Measurements from ENCODE around the gene FAM168A. TPM values are rescaled to one million over a fixed set of nuclear protein-coding genes. Genes with fewer than 3 reads are reported as not detected.

FAM168A gene
- polyA plus RNA-seq, 1 donor (not counting 4 experiments of a cell fraction or from before 2014, with no cell fraction given): 11.8 TPM

- H2AFZ ChIP-seq (ENCODE audit: control insufficient read depth, low read length): no peak overlapping the region
- no peak overlapping the region for H3K27ac ChIP-seq (ENCODE audit: control insufficient read depth, insufficient read depth, low read length)
- FAIRE-seq: no peak
- H4K20me1 ChIP-seq (ENCODE audit: control insufficient read depth, extremely low read depth, insufficient read depth, low read length): no peaks in the 10 kb centered on the region
- no peak for DNase-seq (ENCODE audit: low read depth, low spot score)
- no peaks in the 10 kb centered on the region for H3K9me1 ChIP-seq (ENCODE audit: control insufficient read depth, extremely low read depth, insufficient read depth, low read length)
- H3K4me2 ChIP-seq (ENCODE audit: control insufficient read depth, extremely low read depth, insufficient read depth, low read depth, low read length): no peak overlapping the region
- H3K36me3 ChIP-seq (ENCODE audit: control insufficient read depth in 2 of 2, extremely low read depth in 1 of 2, insufficient read depth in 2 of 2, low read length in 2 of 2): no peaks in the 10 kb centered on the region
- no peaks in the 10 kb centered on the region for H3K4me1 ChIP-seq (ENCODE audit: control insufficient read depth, extremely low read depth, insufficient read depth, low read length)
- TF ChIP-seq EZH2 (IDR thresholded peaks at IDR 0.05; ENCODE audit: low read length) (no peak), CTCF (optimal IDR thresholded peaks at IDR 0.05 in 1 of 3, IDR thresholded peaks at IDR 0.05 in 1 of 3, conservative IDR thresholded peaks at IDR 0.05 in 1 of 3; ENCODE audit: extremely low read depth in 1 of 3, insufficient read depth in 2 of 3, low read length in 3 of 3) (no peak)
- H3K79me2 ChIP-seq (ENCODE audit: control insufficient read depth, insufficient read depth, low read length): no peaks in the 10 kb centered on the region
- no peak overlapping the region for H3K4me3 ChIP-seq (ENCODE audit: control insufficient read depth in 2 of 3, extremely low read depth in 1 of 3, insufficient read depth in 2 of 3, low read depth in 1 of 3, low read length in 3 of 3)
- H3K9ac ChIP-seq (ENCODE audit: control insufficient read depth, extremely low read depth, insufficient read depth, low read length): no peak overlapping the region
- dilution Hi-C loops (cut with MboI; ENCODE audit: extremely low pct_ligation_motif_present, low sequenced_read_pairs): no loop called here
- H3K9me3 ChIP-seq (ENCODE audit: control insufficient read depth, low read depth, low read length): no peaks in the 10 kb centered on the region
- H3K27me3 ChIP-seq (ENCODE audit: control insufficient read depth, extremely low read depth, insufficient read depth, low read length): no peaks in the 10 kb centered on the region
Measured at GRCh38 chr11:73529204-73529530, 68.7 kb downstream of the FAM168A start.

- FAIRE-seq (no peak), DNase-seq (ENCODE audit: low read depth, low spot score) (no peak)
- H3K9ac ChIP-seq (ENCODE audit: control insufficient read depth, extremely low read depth, insufficient read depth, low read length): no peak overlapping the region
- H3K27me3 ChIP-seq (ENCODE audit: control insufficient read depth, extremely low read depth, insufficient read depth, low read length): no peaks in the 10 kb centered on the region
- H4K20me1 ChIP-seq (ENCODE audit: control insufficient read depth, extremely low read depth, insufficient read depth, low read length): no peaks in the 10 kb centered on the region
- TF ChIP-seq CTCF (optimal IDR thresholded peaks at IDR 0.05 in 1 of 3, IDR thresholded peaks at IDR 0.05 in 1 of 3, conservative IDR thresholded peaks at IDR 0.05 in 1 of 3; ENCODE audit: extremely low read depth in 1 of 3, insufficient read depth in 2 of 3, low read length in 3 of 3) (no peak), EZH2 (IDR thresholded peaks at IDR 0.05; ENCODE audit: low read length) (no peak)
- no peaks in the 10 kb centered on the region for H3K79me2 ChIP-seq (ENCODE audit: control insufficient read depth, insufficient read depth, low read length)
- dilution Hi-C loops (cut with MboI; ENCODE audit: extremely low pct_ligation_motif_present, low sequenced_read_pairs): no loop called here
- H3K9me3 ChIP-seq (ENCODE audit: control insufficient read depth, low read depth, low read length): no peaks in the 10 kb centered on the region
- H3K4me1 ChIP-seq (ENCODE audit: control insufficient read depth, extremely low read depth, insufficient read depth, low read length): no peaks in the 10 kb centered on the region
- peak overlapping the region in 2 of 3 experiments; percentile 40 to 41 for H3K4me3 ChIP-seq (ENCODE audit: control insufficient read depth in 2 of 3, extremely low read depth in 1 of 3, insufficient read depth in 2 of 3, low read depth in 1 of 3, low read length in 3 of 3)
- peak overlapping the region; percentile 67 for H2AFZ ChIP-seq (ENCODE audit: control insufficient read depth, low read length)
- H3K4me2 ChIP-seq (ENCODE audit: control insufficient read depth, extremely low read depth, insufficient read depth, low read depth, low read length): peak overlapping the region; percentile 83
- H3K36me3 ChIP-seq (ENCODE audit: control insufficient read depth in 2 of 2, extremely low read depth in 1 of 2, insufficient read depth in 2 of 2, low read length in 2 of 2): no peaks in the 10 kb centered on the region
- no peak overlapping the region for H3K27ac ChIP-seq (ENCODE audit: control insufficient read depth, insufficient read depth, low read length)
- no peaks in the 10 kb centered on the region for H3K9me1 ChIP-seq (ENCODE audit: control insufficient read depth, extremely low read depth, insufficient read depth, low read length)
Measured at GRCh38 chr11:73528483-73529203, 69.3 kb downstream of the FAM168A start.

Measured in keratinocyte (primary cell).